HG03135 (cell line): ENCODE results near the gene ERO1B.

ENCODE experiments used
- ATAC-seq: cut with Tn5 transposase; IDR thresholded peaks from one replicate; pipeline ENCODE4 v1.9.1; 2021; ENCODE audit warnings: mild to moderate bottlenecking, moderate library complexity; ENCODE audit not compliant: unreplicated experiment

The ERO1B gene

GRCh38 chr1:236301080-236301957 is 19.6 kb upstream of the ERO1B start:
- ATAC-seq, result no peak

GRCh38 chr1:236297161-236297560 is 15.4 kb upstream of the ERO1B start:
- ATAC-seq, result no peak

- no peak for ATAC-seq
These were observed 10.7 kb upstream of the ERO1B start for GRCh38 chr1:236292425-236292824.

GRCh38 chr1:236289492-236290131 is 7.9 kb upstream of the ERO1B start:
- ATAC-seq, result no peak

- no peak for ATAC-seq
These were observed 6.8 kb upstream of the ERO1B start for GRCh38 chr1:236288620-236288976.

- no peak for ATAC-seq
These were observed 6.2 kb upstream of the ERO1B start for GRCh38 chr1:236287757-236288619.

- no peak for ATAC-seq
These were observed 5.6 kb upstream of the ERO1B start for GRCh38 chr1:236287356-236287755.

GRCh38 chr1:236284291-236284721 is 2.5 kb upstream of the ERO1B start:
- ATAC-seq, result peak; percentile 42

GRCh38 chr1:236282719-236283118 is 961 bp upstream of the ERO1B start:
- no peak for ATAC-seq

GRCh38 chr1:236282425-236282716 is 613 bp upstream of the ERO1B start:
- peak; percentile 14 for ATAC-seq

GRCh38 chr1:236281198-236281653 is 532 bp downstream of the ERO1B start:
- peak; percentile 31 for ATAC-seq

- ATAC-seq, result no peak
These were observed 1.1 kb downstream of the ERO1B start for GRCh38 chr1:236280438-236281197.

GRCh38 chr1:236275586-236275985 is 6.2 kb downstream of the ERO1B start:
- ATAC-seq, result no peak

- ATAC-seq, result no peak
These were observed 6.7 kb downstream of the ERO1B start for GRCh38 chr1:236275061-236275460.

- no peak for ATAC-seq
These were observed 8.4 kb downstream of the ERO1B start for GRCh38 chr1:236273358-236273757.

- no peak for ATAC-seq
These were observed 12.3 kb downstream of the ERO1B start for GRCh38 chr1:236269439-236269838.

- no peak for ATAC-seq
These were observed 19.9 kb downstream of the ERO1B start for GRCh38 chr1:236261898-236262297.

GRCh38 chr1:236261033-236261432 is 20.7 kb downstream of the ERO1B start:
- ATAC-seq, result no peak

- ATAC-seq, result no peak
These were observed 22.7 kb downstream of the ERO1B start for GRCh38 chr1:236259043-236259442.

GRCh38 chr1:236258114-236258622 is 23.6 kb downstream of the ERO1B start:
- ATAC-seq, result no peak

- no peak for ATAC-seq
These were observed 24.5 kb downstream of the ERO1B start for GRCh38 chr1:236257216-236257615.
